ENCODE data around the gene RASSF1.

The RASSF1 gene, protein sequence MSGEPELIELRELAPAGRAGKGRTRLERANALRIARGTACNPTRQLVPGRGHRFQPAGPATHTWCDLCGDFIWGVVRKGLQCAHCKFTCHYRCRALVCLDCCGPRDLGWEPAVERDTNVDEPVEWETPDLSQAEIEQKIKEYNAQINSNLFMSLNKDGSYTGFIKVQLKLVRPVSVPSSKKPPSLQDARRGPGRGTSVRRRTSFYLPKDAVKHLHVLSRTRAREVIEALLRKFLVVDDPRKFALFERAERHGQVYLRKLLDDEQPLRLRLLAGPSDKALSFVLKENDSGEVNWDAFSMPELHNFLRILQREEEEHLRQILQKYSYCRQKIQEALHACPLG

DNA sequence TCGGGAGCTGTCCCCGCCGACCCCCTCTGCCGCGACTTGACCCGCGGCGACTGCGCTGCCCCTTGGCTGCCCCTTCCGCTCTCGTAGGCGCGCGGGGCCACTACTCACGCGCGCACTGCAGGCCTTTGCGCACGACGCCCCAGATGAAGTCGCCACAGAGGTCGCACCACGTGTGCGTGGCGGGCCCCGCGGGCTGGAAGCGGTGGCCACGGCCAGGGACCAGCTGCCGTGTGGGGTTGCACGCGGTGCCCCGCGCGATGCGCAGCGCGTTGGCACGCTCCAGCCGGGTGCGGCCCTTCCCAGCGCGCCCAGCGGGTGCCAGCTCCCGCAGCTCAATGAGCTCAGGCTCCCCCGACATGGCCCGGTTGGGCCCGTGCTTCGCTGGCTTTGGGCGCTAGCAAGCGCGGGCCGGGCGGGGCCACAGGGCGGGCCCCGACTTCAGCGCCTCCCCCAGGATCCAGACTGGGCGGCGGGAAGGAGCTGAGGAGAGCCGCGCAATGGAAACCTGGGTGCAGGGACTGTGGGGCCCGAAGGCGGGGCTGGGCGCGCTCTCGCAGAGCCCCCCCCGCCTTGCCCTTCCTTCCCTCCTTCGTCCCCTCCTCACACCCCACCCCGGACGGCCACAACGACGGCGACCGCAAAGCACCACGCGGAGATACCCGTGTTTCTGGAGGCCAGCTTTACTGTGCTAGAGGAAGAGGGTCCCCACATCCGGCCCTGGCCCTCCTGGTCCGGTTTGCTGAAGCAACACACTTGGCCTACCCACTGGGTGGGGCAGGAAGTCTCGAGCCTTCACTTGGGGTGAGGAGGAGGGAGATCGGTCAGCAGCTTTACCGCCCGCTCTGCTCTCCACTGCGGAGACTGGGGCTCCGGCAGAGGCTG is at the start of gene RASSF1:
TSS of gene RASSF1 (minus strand) at position 389 of the 882 bp plus-strand sequence. CDS start at position 358, 31 bp downstream.
- DNase-seq: peak in 1 of 2 donors; percentile 25

DNA sequence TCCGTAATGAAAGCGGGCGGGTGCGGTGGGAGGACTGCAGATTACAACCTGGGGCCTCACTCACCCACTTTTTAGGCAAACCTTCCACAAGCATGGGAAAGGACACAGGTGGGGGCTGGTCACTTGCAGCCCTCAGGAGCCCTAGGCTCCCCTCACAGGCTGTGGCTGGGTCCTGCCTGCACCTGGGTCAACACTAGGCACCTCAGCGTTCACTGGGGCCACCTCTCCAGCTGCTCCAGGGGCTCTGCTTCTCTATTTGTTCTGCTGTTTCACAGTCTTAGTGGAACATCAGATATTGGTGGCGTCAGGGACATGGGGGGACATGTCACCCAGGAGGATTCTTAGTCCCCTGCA is 48.8 kb upstream of the RASSF1 start:
- no peak for DNase-seq

DNA sequence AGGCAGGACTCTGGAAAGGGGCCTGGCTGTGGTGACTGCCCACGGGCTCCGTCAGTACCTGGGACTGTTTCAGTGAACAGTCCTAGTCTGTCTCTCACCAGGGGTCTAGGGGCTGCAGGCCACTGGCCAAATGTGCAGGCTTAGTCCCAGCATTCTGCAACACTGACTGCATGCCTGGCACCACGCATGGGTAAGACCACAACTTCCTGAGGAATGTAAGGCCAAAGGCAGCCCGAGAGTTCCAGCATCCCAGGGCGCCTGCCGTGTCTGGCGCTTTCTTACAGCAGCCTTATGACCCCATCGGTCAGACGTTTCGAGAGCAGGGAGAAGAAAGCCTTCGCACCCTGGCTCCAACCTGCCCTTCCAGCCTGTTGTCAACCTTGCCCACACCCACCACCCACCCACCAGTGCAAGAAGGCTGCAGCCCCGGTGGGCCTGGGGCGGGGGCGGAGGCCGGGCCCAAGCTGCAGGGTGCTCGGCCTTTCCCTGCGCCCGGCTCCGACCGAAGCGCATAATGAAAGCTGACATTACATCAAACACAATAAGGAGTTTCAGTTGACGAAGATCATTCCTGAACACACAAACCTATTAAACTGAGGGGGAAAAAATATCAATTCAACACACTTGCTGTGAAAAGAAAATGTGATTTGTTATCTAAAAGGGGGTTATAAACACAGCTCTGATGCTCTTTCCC is 48.2 kb upstream of the RASSF1 start:
- no peak for DNase-seq

DNA sequence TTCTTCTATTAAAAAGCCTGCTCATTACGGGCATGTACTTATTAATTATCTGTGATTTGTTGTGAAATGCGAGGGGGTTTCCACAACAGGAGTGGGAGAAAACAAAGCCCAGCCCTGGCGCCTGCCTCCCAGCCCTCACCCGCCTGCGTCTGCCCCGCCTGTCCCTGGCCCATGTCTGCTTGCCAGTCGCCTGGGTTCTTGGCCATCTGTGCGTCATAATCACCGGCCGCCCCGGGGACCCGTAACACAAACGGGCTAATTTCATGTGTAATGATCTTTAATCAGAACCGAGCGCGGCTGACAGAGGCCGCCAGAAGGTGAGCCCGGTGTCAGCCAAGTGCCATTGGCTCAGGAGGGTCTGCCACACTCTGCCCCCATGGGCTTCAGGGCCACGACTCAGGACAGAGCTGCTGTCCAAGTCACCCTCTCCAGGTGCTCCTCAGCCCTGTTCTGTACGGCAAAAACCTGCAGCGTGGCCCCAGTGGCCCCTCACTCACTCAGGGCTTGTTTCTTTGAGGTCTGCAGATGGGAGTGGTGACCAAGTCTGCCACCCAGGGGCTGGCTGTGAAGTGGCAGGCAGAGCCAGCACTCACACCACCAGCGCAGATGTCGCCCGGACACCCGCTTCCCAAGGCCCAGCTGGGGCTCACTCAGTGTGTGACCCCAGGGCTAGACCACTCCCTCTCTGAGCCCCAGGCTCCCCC is 47.5 kb upstream of the RASSF1 start:
- DNase-seq: no peak

DNA sequence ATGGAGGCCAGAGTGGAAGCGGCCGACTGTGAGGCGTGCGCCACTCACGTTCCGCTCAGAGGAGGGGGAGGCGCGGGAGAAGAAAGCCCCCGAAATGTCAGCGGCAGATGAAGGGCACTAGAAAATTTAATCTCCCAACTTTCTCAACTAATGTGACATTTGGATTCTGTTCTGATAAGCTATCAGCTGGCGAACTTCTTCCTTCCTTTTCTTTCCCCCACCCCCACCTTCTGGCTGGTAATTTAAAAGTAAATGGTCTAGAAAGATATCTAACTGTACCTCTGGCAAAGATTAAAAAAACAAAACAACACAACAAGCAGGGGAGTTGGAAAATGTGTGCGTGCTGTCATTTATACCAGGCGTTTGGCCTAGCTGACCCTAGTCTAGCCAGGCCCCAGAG is 45.1 kb upstream of the RASSF1 start:
- no peak for DNase-seq

DNA sequence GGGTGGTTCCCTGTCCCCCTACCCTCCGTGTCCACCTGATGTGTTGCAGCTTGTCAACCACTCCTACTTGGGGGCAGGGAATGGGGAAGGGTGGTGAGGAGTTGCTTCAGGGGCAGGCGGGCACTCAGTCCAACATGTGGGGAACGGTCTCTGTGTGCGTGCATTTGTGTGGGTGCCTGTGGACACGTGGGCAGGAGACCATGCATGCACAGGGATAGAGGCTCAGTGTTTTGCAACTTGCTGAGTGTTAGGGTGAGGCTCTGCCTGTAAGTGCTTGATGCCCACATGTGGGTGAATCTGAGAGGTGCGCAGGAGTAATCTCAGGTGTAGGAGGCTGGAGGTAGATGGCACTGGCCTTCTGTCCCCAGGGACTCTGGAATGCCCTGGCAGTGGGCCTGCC is 43.1 kb upstream of the RASSF1 start:
- no peak for DNase-seq

DNA sequence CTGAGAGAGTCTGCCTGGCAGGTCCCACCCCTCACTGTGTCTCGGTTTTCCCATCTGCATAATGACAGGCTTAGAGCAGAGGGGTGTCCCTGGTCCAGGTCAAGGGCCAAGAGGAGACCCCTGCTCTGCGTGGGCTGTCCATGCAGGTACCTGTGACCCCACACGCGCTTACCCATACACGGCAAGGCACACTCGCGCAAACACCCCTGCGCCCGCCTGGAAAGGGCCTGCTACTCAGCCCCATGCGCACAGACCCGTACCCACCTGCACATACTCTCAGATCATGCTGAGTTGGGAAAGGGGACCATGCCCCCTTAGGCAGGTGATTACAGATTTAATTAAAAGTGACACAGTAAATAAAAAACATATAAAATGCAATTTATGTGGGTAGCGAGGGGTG is 42.1 kb upstream of the RASSF1 start:
- no peak for DNase-seq

DNA sequence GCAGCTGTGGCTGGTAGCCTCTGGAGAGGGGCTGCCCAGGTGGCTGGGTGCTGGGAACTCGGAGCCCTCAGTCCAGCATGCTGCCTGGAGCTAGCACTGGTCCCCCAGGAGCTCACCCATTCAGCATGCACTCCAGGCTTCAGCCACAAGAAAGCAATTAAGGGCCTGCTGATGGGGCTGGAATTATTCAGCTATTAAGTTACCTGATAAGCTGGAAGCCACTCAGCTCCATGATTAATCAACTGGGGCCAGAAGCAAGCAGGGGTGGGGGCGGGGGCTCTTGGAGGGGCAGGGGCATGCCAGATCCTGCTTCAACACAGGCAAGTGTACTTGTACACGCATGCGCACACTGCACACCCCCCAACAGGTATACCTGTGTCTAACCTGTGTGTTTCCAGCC is 40.7 kb upstream of the RASSF1 start:
- DNase-seq: no peak

DNA sequence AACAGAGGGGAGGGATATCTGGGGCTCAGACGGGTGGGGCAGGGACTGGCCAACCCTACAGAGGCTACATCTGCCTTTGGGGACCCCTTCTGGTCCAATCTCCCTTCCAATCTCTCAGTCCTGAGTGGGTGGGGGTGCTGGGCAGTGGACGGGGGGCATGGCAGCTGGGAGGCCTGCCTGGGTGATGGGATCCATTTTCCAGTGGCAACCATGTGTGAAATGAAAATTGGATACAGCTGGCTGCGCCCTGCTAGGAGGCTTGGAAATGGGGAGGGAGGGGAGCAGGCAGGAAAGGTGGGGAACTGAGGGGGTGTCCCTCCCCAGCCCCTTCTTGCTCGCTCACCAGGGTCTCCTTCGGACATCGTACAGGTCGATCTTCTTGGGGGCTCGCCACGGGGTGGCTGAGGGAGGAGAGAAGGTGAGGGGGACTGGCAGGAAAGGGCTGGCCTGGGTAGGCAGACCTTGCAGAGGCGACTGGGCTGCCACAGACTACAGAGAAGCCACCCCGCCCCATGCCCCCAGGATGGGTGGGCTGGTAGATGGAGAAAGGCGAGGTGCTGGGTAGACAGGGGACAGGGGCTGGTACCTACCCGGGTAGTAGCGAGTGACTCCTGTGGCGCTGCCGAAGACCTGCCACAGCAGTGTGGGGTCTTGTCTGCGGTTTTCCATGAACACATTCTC is 39.9 kb upstream of the RASSF1 start:
- no peak for DNase-seq

DNA sequence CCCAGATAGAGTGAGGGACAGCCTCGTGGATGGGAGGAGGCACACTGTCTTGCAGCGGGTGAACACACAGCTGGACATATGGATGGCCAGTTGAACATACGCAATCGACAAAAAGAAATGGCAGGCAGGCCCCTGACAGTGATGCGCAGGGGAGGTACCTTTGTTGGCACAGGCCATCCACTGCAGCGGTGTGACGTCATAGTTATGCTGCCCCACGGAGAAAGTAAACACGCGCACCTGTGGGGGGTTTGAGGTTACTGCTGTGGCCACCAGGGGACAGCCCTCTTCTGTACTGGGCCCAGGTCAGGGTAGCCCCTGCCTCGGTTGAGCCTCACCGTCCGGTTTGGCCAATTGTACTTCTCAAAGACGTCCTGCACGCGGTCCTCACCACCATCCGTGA is 38.1 kb upstream of the RASSF1 start:
- no peak for DNase-seq

DNA sequence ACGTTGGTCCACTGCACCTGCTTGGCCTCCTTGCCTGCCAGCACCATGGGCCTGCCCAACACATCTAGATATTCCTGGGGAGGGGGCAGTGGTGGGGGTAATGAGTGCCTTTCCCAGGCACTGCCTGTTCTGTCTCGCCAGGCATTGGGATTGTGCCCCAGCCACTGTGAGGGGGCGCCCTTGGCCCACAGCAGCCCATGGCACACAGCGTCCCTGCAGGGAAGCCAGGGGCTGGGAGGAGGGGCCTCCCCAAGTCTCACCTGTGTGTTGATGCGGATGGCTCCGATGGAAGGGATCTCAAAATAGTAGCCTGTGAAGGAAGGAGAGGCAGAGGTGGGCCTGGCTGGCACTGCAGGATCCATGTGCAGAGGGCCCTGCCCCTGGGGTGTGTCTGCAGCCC is 37.4 kb upstream of the RASSF1 start:
- no peak for DNase-seq

DNA sequence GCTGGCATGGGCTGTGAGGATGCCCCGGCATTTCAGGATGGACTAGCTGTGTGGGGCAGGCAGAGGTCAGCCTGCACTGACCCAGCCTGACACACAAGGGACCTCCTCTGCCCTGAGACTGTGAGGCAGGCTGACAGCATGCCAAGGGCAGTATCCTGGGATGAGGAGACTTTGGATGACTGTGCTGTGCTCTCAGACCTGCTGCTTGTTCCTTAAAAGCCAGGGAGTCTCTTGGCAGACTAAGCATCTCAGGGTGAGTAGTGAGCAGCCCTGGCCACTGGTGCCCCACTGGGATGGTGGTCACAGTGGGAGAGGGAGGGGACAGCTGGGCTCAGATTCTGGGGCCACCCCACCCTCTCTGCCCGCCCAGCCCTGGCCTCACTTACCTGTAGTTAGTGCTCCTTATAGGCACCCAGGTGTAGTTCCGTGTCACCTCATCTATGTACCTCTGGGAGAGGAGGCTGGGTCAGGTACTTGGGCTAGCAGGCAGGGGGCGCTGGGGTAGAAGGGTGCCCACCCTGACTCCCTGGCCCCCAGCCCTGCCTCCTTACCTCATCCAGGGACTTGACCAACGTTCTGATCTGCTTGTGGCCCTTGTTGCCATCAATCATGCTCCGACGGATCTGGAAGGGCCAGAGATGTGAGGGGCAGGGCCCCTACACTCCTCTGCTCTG is 34.8 kb upstream of the RASSF1 start:
- DNase-seq: no peak

DNA sequence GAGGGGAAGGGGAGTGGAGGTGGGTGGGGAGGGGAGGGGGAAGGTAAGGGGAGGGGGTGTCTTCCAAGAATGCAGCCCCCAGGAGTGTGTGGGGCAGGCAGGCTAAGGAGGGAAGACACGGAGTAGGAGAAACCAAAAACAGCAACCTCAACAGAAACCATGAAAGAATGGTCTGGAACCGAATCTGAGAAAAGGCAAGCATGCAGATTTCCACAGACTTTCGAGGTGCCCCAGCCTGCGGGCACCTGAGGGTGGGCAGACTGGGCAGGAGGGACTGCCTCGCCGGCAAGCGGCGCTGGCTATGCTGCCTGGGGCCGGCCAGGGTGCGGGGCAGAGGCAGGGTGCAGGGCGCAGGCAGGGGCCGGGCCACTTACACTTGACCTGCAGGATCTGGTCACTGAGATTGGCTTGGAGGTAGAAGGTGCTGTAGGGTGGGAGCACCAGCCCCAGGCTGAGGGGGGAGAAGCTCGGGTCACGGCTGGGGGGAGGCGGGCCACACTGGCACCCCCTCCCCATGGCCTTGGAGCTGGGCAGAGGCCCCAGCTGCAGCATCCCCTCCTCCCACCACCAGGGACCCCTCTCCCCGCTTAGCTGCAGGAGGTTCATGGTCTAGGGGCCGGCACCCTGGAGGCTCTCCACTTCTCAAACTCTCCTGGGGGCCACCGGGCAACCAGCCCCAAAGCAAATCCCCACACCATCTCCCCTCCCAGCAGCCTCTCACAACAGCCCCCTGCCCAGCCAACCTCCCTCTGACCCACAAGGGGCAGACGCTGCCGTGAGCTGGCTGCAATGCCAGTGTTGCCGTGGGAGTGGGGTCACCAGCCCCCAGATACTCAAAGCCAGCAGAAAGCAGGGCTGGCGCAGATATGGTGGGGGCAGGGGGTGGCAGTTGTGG is 34.0 kb upstream of the RASSF1 start:
- no peak for DNase-seq

DNA sequence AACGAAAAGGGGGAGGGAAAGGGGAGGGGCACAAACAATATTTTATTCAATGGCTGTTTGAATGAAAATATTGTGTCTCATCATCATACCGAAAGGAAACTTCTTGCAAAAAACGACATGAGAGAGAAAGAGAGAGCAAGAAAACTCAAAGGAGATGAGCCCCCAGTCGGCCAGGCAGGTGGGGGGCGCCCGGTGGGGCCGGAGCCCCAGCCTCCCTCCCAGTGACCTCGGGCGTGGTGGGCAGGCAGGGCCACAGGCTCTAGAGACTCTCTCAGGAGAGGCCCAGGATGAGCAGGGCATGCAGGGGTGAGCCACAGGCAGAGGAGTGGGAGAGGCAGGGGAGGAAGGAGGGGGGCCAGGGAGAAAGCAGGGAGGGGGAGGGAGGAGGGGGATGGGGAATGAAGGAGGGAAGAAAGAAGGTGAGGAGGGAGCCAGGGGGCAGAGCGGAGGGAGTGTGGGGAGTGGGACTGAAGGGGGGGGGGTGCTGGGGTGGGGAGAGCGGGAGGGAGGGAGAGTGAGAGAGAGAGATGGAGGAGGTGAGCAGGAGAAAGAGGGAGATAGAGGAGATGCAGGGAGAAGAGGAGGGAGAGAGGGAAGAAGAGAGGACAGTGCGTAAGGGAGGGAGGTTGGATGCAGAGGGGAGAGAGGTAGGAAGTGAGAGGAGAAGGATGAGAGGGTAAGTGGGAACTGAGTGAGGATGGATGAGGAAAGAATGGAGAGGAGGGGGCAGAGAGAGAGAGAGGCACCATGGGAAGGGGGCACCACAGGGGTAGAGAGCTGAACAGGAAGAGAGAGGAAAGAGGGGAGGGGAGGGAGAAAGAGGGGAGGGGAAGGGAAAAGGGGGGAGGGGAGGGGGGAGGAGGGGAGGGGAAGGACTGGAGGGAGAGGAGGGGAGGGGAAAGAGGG is 32.8 kb upstream of the RASSF1 start:
- DNase-seq: no peak

DNA sequence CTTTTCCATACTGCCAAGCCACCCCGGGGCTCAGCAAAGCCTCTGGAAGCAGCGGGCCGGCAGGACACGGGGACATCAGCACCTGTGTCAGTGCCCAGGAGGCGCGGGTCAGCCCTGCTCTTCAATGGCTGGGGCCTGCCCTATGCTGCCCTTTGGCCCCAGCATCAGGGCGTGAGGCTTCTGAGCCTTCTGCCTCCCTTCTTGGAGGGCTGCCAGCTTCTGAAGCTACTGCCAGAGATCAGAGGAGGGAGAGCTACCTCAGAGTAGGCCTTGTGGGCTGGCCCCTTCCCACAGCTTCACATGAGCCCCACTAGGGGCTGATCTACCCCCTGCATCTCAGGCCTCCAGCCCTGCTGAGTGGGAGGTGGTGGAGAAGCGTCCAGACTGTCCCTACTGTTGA is 31.7 kb upstream of the RASSF1 start:
- DNase-seq: no peak

DNA sequence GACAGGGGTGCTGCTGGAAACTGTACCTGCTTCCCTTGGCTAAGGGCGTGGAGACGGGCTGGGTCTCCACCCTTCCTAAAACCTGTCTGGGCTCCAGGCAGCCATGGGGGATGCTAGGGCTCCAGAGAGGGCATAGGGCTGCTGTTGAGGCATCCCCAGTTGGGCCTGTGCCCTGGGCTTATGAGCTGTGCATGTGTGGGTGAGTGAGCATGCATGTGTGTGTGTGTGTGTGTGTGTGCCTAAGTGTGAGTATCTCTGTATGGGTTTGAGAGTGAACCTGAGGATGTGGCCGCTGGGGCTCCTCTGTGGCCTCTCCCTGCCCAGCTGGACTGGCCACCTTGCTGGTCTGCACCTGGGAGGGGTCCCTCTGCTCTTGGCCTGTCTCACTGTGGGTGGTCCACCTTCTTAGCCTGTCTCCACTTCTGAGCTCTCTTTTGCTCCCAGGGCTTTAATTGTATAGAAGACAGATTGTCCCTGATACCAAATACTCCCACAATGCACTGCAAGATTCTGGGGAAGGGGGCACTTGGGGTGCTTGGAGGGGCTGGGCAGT is 30.6 kb upstream of the RASSF1 start:
- no peak for DNase-seq

DNA sequence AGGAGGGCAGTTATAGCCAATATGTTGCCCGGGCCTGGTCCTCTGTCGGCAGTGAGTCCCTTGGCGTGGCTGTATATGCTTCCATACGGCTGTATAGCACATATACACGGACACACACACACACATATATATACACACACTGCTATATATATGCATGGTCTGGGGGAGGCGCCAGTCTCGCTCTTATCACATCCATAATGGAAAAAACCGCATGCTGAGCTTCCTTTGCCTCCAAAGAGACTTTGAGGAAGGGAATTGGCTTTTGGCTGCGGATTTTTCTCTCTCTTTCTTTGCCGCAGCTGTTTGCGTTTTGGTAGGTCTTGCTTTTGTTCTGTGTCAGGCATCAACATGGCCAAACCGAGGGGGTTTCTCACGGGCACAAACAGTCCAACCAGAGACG is 30.0 kb upstream of the RASSF1 start:
- no peak for DNase-seq

DNA sequence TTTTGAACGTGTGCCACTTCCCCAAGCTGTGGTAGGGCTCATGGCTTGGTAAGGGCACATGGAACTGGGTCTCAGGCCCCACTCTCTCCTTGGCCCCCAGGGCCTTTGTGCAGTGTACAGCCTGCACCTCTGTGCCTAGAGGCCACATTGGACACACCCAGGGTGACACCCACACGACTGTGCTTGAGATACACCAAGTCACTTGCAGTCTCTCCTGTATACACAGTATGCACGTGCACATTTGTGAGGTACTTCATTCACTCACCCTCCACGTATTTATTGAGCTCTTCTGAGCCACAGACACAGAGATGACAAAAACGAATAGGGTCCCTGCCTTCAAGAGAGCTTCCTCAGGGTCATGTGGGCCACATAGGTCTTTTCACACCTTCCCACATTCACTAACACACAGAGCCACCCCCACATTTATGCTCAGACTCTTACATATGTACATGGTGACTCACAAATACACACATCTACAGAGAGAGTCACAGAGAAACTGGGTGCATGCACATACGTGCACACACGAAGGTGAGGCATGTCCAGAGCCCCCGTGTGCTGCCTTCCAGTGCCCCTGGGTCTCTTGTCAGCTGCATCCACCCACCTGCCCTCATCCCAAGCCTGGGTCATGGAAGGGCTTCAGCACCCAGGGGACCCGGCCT is 28.5 kb upstream of the RASSF1 start:
- no peak for DNase-seq

DNA sequence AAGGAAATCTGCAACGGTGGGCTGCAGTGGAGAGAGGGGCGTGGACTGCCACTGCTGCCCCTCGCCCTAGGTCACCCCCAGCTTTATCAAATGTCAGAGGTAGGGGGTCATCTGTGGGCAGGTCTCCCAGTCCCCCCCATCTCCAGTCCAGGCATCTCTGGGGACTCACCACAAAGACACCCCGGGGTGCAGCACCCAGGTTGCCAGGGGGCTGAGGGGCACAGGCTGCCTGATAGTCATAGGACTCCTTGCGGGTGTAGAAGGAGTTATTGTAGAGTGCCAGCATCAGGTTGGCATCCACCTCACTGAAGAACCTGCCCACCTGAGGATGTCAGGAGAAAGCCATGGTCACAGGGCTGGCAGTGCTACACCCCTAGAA is 25.2 kb upstream of the RASSF1 start:
- DNase-seq: no peak

Measured in hippocampal formation (tissue), 2 donors.